IMR-90 (cell line): ENCODE measurements around the gene PTPRG. TPM values are rescaled to one million over a fixed set of nuclear protein-coding genes. Genes with fewer than 3 reads are reported as not detected.
"Not testable (repeated sequence)": the region's sequence is repeated elsewhere in the genome, so short reads cannot be mapped to it uniquely, and the experiment has no call there.

ENCODE experiments used
- ATAC-seq: fragments of 200-7000 bp; cut with Tn5 transposase; 2 replicates; pipeline ENCODE4 v1.9.1; 2020; ENCODE audit warnings: low read depth, mild to moderate bottlenecking, moderate library complexity
- BruUV-seq: library from RNA; stranded (reverse); fragments of 400-500 nt; replicated peaks from 2 replicates; lab custom pipeline; 2021; lab: Mats Ljungman, UMichigan
- CTCF ChIA-PET: fragments of 300-600 bp; formaldehyde crosslinking; extraction: SDS; loops from one replicate; lab custom pipeline; 2021; ENCODE audit warnings: antibody characterized with exemption; lab: Yijun Ruan, JAX
- POLR2A ChIA-PET: fragments of 300-600 bp; sonication (Branson Sonifier 250); formaldehyde crosslinking; loops from one replicate; lab custom pipeline; 2022; ENCODE audit warnings: antibody characterized with exemption; ENCODE audit not compliant: unreplicated experiment; lab: Charles Lee
- DNase-seq: peaks from one replicate; pipeline ENCODE4 v3.0.0; 2013
- H2AFZ ChIP-seq: replicated peaks from 2 replicates; pipeline ENCODE3; 2013; ENCODE audit warnings: low read length, mild to moderate bottlenecking; ENCODE audit not compliant: poor library complexity
- H2AK5ac ChIP-seq: 2 replicates; pipeline ENCODE4 v1.6.1; 2013; ENCODE audit warnings: low read depth, low read length, inconsistent platforms
- H2AK9ac ChIP-seq: replicated peaks from 2 replicates; pipeline ENCODE3; 2013; ENCODE audit warnings: mild to moderate bottlenecking, low read depth, low read length, moderate library complexity; ENCODE audit not compliant: poor library complexity
- H2BK120ac ChIP-seq: 2 replicates; pipeline ENCODE4 v1.6.1; 2013; ENCODE audit warnings: low read depth, low read length, inconsistent platforms
- H2BK15ac ChIP-seq: 3 replicates; pipeline ENCODE4 v1.6.1; 2013; ENCODE audit warnings: low read depth, low read length, inconsistent platforms
- H2BK20ac ChIP-seq: 2 replicates; pipeline ENCODE4 v1.6.1; 2013; ENCODE audit warnings: low read depth, mild to moderate bottlenecking, inconsistent platforms, low read length, moderate library complexity
- H2BK5ac ChIP-seq: 2 replicates; pipeline ENCODE4 v1.6.1; 2013; ENCODE audit warnings: mild to moderate bottlenecking, low read depth, low read length, inconsistent platforms; ENCODE audit not compliant: poor library complexity, severe bottlenecking
- H3K14ac ChIP-seq: replicated peaks from 2 replicates; pipeline ENCODE4 v1.6.1; 2013; ENCODE audit warnings: low read depth, low read length, inconsistent platforms
- H3K18ac ChIP-seq: 2 replicates; pipeline ENCODE4 v1.6.1; 2013; ENCODE audit warnings: low read depth, low read length, control low read depth
- H3K23ac ChIP-seq: 2 replicates; pipeline ENCODE4 v1.6.1; 2013; ENCODE audit warnings: low read depth, low read length, inconsistent platforms
- H3K27ac ChIP-seq: 2 replicates; pipeline ENCODE4 v1.5.1; 2013; ENCODE audit warnings: mild to moderate bottlenecking, control low read depth, low read length; ENCODE audit not compliant: insufficient read depth
- H3K27me3 ChIP-seq: 2 replicates; pipeline ENCODE4 v1.6.1; 2013; ENCODE audit warnings: low read length; ENCODE audit not compliant: control insufficient read depth, insufficient read depth
- H3K36me3 ChIP-seq: 2 replicates; pipeline ENCODE4 v1.6.1; 2013; ENCODE audit warnings: low read length, mixed read lengths; ENCODE audit not compliant: control insufficient read depth, insufficient read depth
- H3K4ac ChIP-seq: 2 replicates; pipeline ENCODE4 v1.6.1; 2013; ENCODE audit warnings: low read depth, low read length, inconsistent platforms
- H3K4me1 ChIP-seq: 2 replicates; pipeline ENCODE4 v1.6.1; 2013; ENCODE audit warnings: low read length, mixed read lengths; ENCODE audit not compliant: control insufficient read depth, insufficient read depth
- H3K4me2 ChIP-seq: 2 replicates; pipeline ENCODE4 v1.6.1; 2013; ENCODE audit warnings: low read depth, mild to moderate bottlenecking, control low read depth, low read length, moderate library complexity
- H3K4me3 ChIP-seq: 2 replicates; pipeline ENCODE4 v1.5.1; 2013; ENCODE audit warnings: low read depth, mild to moderate bottlenecking, control low read depth, low read length, moderate library complexity; ENCODE audit not compliant: insufficient read depth
- H3K56ac ChIP-seq: 2 replicates; pipeline ENCODE4 v1.6.1; 2013; ENCODE audit warnings: low read length, inconsistent platforms; ENCODE audit not compliant: insufficient read depth; ENCODE audit errors: extremely low read depth
- H3K79me1 ChIP-seq, 2 experiments: 2 replicates each; pipeline ENCODE4 v1.6.1; 2013; ENCODE audit warnings: low read length in 2 of 2, inconsistent platforms in 1 of 2, low read depth in 1 of 2
- H3K9ac ChIP-seq: 2 replicates; pipeline ENCODE4 v1.6.1; 2013; ENCODE audit warnings: low read depth, low read length, control low read depth
- H3K9me1 ChIP-seq: 2 replicates; pipeline ENCODE4 v1.6.1; 2013; ENCODE audit warnings: low read length, inconsistent platforms; ENCODE audit not compliant: insufficient read depth
- H3K9me3 ChIP-seq: 2 replicates; pipeline ENCODE4 v1.6.1; 2013; ENCODE audit warnings: low read length; ENCODE audit not compliant: control insufficient read depth, insufficient read depth
- H4K20me1 ChIP-seq: 2 replicates; pipeline ENCODE4 v1.6.1; 2013; ENCODE audit warnings: low read length, inconsistent platforms; ENCODE audit not compliant: insufficient read depth
- H4K5ac ChIP-seq: 2 replicates; pipeline ENCODE4 v1.6.1; 2013; ENCODE audit warnings: mild to moderate bottlenecking, low read depth, low read length, control low read depth
- H4K8ac ChIP-seq, 2 experiments: 2 replicates each; pipeline ENCODE4 v1.6.1; 2013; ENCODE audit warnings: low read depth in 2 of 2, low read length in 2 of 2, control low read depth in 1 of 2, inconsistent platforms in 1 of 2
- H4K91ac ChIP-seq: 2 replicates; pipeline ENCODE4 v1.6.1; 2013; ENCODE audit warnings: low read depth, low read length, inconsistent platforms; ENCODE audit not compliant: insufficient read depth
- ELK1 ChIP-seq: fragments of 150-350 bp; IDR thresholded peaks from 2 replicates; pipeline ENCODE4 v1.6.1; 2016; ENCODE audit warnings: low read depth, mild to moderate bottlenecking, low read length, moderate library complexity, borderline replicate concordance
- POLR2A ChIP-seq: IDR thresholded peaks from 2 replicates; pipeline ENCODE4 v1.6.1; 2012; ENCODE audit warnings: mild to moderate bottlenecking, low read depth, low read length
- WGBS, 2 experiments: methylation state at CpG; one replicate each; pipeline versions ENCODE4 v1.1.5 to v1.1.7; 2013; ENCODE audit warnings: missing lambda C conversion rate in 2 of 2; ENCODE audit not compliant: insufficient read length in 1 of 2; ENCODE audit errors: extremely low coverage in 2 of 2; 5-methylcytosine and 5-hydroxymethylcytosine counted together
- dilution Hi-C: fragments of 300-500 bp; cut with HindIII; formaldehyde crosslinking; loops from one replicate; pipeline ENCODE4 v1.14.3; 2018; ENCODE audit warnings: low sequenced_read_pairs; ENCODE audit not compliant: unreplicated experiment
- in situ Hi-C: fragments of 300-500 bp; cut with MboI; formaldehyde crosslinking; loops from 3 replicates; pipeline ENCODE4 v1.14.3; 2019; ENCODE audit warnings: low sequenced_read_pairs, inconsistent platforms, mixed read lengths
- intact Hi-C: fragments of 100-400 bp; cut with micrococcal nuclease; formaldehyde crosslinking; loops from 2 replicates; pipeline ENCODE4 v1.10.0; 2022
- polyA plus RNA-seq, 3 experiments: library from polyadenylated mRNA; depleted of rRNA; stranded (reverse); fragments of >200 nt; gene quantifications; 2 replicates each; pipeline ENCODE4 v1.2.3, GENCODE V29; 2012; ENCODE audit warnings: low replicate concordance in 1 of 3
- total RNA-seq: library from RNA; depleted of rRNA; stranded (reverse); fragments of >200 nt; gene quantifications from 2 replicates; pipeline ENCODE4 v1.2.3, GENCODE V29; 2012

PTPRG gene
- total and polyA plus RNA-seq, 2 of the 4 experiments (the other 2 are of a cell fraction), result 7.7 to 31.0 TPM

DNA sequence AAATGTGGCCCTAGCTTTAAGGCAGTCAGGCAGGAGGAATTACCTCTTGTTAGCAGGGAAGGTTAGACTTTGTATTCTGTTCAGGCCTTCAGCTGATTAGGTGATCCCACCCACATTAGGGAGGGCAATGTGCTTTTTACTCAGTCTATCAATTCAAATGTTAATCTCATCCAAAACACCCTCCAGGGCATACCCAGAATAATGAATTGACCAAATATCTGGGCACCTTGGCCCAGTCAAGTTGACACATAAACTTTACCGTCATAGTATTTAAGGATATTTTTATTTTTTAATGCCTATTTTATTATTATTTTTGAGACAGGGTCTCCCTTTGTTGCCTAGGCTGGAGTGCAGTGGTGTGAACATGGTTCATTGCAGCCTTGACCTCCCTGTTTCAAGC is 146.1 kb downstream of the PTPRG start:
- H2BK5ac ChIP-seq, result no peak overlapping the region
- DNase-seq (no peak), ATAC-seq (no peak)
- no peak overlapping the region for H3K14ac ChIP-seq
- H3K23ac ChIP-seq, result no peak overlapping the region
- no peak overlapping the region for H3K4me2 ChIP-seq
- TF ChIP-seq POLR2A (no peak), ELK1 (no peak)
- no peak overlapping the region for H3K9ac ChIP-seq
- no peak overlapping the region for H3K18ac ChIP-seq
- no peaks in the 10 kb centered on the region for H3K36me3 ChIP-seq
- H3K27me3 ChIP-seq, result no peaks in the 10 kb centered on the region
- H2BK15ac ChIP-seq, result no peak overlapping the region
- H2AK9ac ChIP-seq, result no peak overlapping the region
- no peak overlapping the region for H3K56ac ChIP-seq
- CTCF ChIA-PET, result no interaction called here
- H2BK120ac ChIP-seq, result no peak overlapping the region
- no peak overlapping the region for H2BK20ac ChIP-seq
- H4K5ac ChIP-seq, result no peak overlapping the region
- H3K9me3 ChIP-seq, result no peaks in the 10 kb centered on the region
- H2AK5ac ChIP-seq, result no peak overlapping the region
- WGBS, 2 experiments, result no CpG with 5 or more reads among the region's 1 CpG
- no peak overlapping the region for H3K4me3 ChIP-seq
- intact Hi-C loops (no loop called here), in situ Hi-C loops (no loop called here), dilution Hi-C loops (no loop called here)
- no peak overlapping the region for H3K27ac ChIP-seq
- POLR2A ChIA-PET, result no interaction called here
- no peak overlapping the region for H2AFZ ChIP-seq
- no peaks in the 10 kb centered on the region for H3K4me1 ChIP-seq
- no peak overlapping the region for H4K91ac ChIP-seq
- H4K8ac ChIP-seq, result no peak overlapping the region
- no TSS peak for BruUV-seq
- peaks cover 14% of the 10 kb centered on the region for H4K20me1 ChIP-seq
- H3K9me1 ChIP-seq, result 0 out of 2 replicates have a peak, but pooled peaks cover 5% of the 10 kb centered on the region
- no peak overlapping the region for H3K4ac ChIP-seq
- H3K79me1 ChIP-seq, result peaks cover 35 to 36% of the 10 kb centered on the region in 2 experiments

DNA sequence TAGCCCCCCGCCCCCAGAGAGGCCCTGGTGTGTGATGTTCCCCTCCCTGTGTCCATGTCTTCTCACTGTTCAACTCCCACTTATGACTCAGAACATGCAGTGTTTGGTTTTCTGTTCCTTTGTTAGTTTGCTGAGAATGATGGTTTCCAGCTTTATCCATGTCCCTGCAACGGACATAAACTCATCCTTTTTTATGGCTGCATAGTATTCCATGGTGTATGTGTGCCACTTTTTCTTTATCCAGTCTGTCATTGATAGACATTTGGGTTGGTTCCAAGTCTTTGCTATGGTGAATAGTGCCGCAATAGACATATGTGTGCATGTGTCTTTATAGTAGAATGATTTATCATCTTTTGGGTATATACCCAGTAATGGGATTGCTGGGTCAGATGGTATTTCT is 149.5 kb downstream of the PTPRG start:
- H3K4me1 ChIP-seq, H2AK9ac ChIP-seq, H3K56ac ChIP-seq, intact Hi-C loops, H4K91ac ChIP-seq, H3K18ac ChIP-seq, H2BK20ac ChIP-seq, H4K5ac ChIP-seq, in situ Hi-C loops, dilution Hi-C loops, H2BK15ac ChIP-seq, H2BK5ac ChIP-seq, H2BK120ac ChIP-seq, H3K14ac ChIP-seq, DNase-seq, H3K27me3 ChIP-seq, H2AK5ac ChIP-seq, BruUV-seq, H3K4me2 ChIP-seq, H3K27ac ChIP-seq, POLR2A ChIA-PET, H3K23ac ChIP-seq, H3K9me1 ChIP-seq, H2AFZ ChIP-seq, H3K4me3 ChIP-seq, H3K36me3 ChIP-seq, H3K9ac ChIP-seq, H3K9me3 ChIP-seq, H3K4ac ChIP-seq, H4K8ac ChIP-seq, ATAC-seq: not testable (repeated sequence)
- Histone ChIP-seq H3K79me1 (peaks cover 24 to 45% of the 10 kb centered on the region in 2 experiments), H4K20me1 (peaks cover 12% of the 10 kb centered on the region)
- CTCF ChIA-PET, result interaction anchor here (0.6 to 0.7 kb wide), 2 partner anchors 35 to 108 kb away, joined by 3 to 7 read pairs; no protein-coding TSS in a partner anchor
- no CpG with 5 or more reads among the region's 3 CpGs for WGBS, 2 experiments
